Activated T-helper 1 cell treated with anti-CD3 and anti-CD28 coated beads, Interleukin-12 subunit alpha, Interleukin-12 subunit beta, Interleukin-2, Interleukin-4 antibody, amounts not matched to agents 30 ng/mL and 10 ng/mL and 1 ng/mL, durations not matched to agents 14 hours and 24 hours and 36 hours (primary cell): Measurements from ENCODE around the gene ADIPOQ. TPM values are rescaled to one million over a fixed set of nuclear protein-coding genes. Genes with fewer than 3 reads are reported as not detected.
"Not testable (repeated sequence)": the region's sequence is repeated elsewhere in the genome, so short reads cannot be mapped to it uniquely, and the experiment has no call there.

Experiments used
- DNase-seq: peaks from one replicate; pipeline ENCODE4 v3.0.0; 2021; ENCODE audit warnings: low spot score
- H3K27ac Mint-ChIP-seq: one replicate; pipeline ENCODE4 v1.8.0; 2021; ENCODE audit warnings: mild to moderate bottlenecking, mixed read lengths
- H3K27me3 Mint-ChIP-seq: one replicate; pipeline ENCODE4 v1.8.0; 2022; ENCODE audit warnings: mild to moderate bottlenecking, moderate library complexity, mixed read lengths; ENCODE audit not compliant: insufficient read depth
- H3K36me3 Mint-ChIP-seq: one replicate; pipeline ENCODE4 v1.8.0; 2021; ENCODE audit warnings: low read depth, mixed read lengths
- H3K4me1 Mint-ChIP-seq: one replicate; pipeline ENCODE4 v1.8.0; 2021; ENCODE audit warnings: low read depth, mixed read lengths
- H3K4me3 Mint-ChIP-seq: one replicate; pipeline ENCODE4 v1.8.0; 2021; ENCODE audit warnings: mild to moderate bottlenecking, moderate library complexity, mixed read lengths
- H3K9me3 Mint-ChIP-seq: one replicate; pipeline ENCODE4 v1.8.0; 2021; ENCODE audit warnings: mixed read lengths
- intact Hi-C: fragments of 100-400 bp; cut with micrococcal nuclease; formaldehyde crosslinking; loops from one replicate; pipeline ENCODE4 v1.15.1; 2024
- total RNA-seq: library from RNA; stranded (reverse); gene quantifications from 2 replicates; pipeline ENCODE4 v1.2.3, GENCODE V29; 2022

Gene ADIPOQ
- total RNA-seq, 1 donor from 2014 or later: not detected

- Mint-ChIP-seq H3K27me3 (peaks cover 77% of the 10 kb centered on the region), H3K9me3 (no peaks in the 10 kb centered on the region), H3K27ac (no peak overlapping the region), H3K36me3 (no peaks in the 10 kb centered on the region), H3K4me3 (no peak overlapping the region), H3K4me1 (no peaks in the 10 kb centered on the region)
- intact Hi-C loops: no loop called here
- no peak for DNase-seq
These were observed 10.2 kb upstream of the ADIPOQ start for GRCh38 chr3:186832276-186832675.

- H3K27ac Mint-ChIP-seq: no peak overlapping the region
- no peaks in the 10 kb centered on the region for H3K4me1 Mint-ChIP-seq
- peaks cover 21% of the 10 kb centered on the region for H3K27me3 Mint-ChIP-seq
- DNase-seq: no peak
- no peak overlapping the region for H3K4me3 Mint-ChIP-seq
- no peaks in the 10 kb centered on the region for H3K36me3 Mint-ChIP-seq
- H3K9me3 Mint-ChIP-seq: no peaks in the 10 kb centered on the region
- intact Hi-C loops: no loop called here
These were observed 2.5 kb upstream of the ADIPOQ start for GRCh38 chr3:186839874-186840641.

GRCh38 chr3:186841620-186842019 is 890 bp upstream of the ADIPOQ start:
- peaks cover under 1% of the 10 kb centered on the region for H3K4me1 Mint-ChIP-seq
- H3K9me3 Mint-ChIP-seq: no peaks in the 10 kb centered on the region
- intact Hi-C loops: no loop called here
- H3K27ac Mint-ChIP-seq: no peak overlapping the region
- DNase-seq: no peak
- H3K27me3 Mint-ChIP-seq: peaks cover 24% of the 10 kb centered on the region
- H3K4me3 Mint-ChIP-seq: no peak overlapping the region
- H3K36me3 Mint-ChIP-seq: no peaks in the 10 kb centered on the region

- no peaks in the 10 kb centered on the region for H3K36me3 Mint-ChIP-seq
- no peaks in the 10 kb centered on the region for H3K9me3 Mint-ChIP-seq
- intact Hi-C loops: no loop called here
- peaks cover 5% of the 10 kb centered on the region for H3K4me1 Mint-ChIP-seq
- H3K27me3 Mint-ChIP-seq: peaks cover 21% of the 10 kb centered on the region
- no peak overlapping the region for H3K4me3 Mint-ChIP-seq
- no peak for DNase-seq
- no peak overlapping the region for H3K27ac Mint-ChIP-seq
These were observed 526 bp downstream of the ADIPOQ start for GRCh38 chr3:186843039-186843432.

GRCh38 chr3:186844908-186845307 is 2.4 kb downstream of the ADIPOQ start:
- Mint-ChIP-seq H3K4me1 (peaks cover 13% of the 10 kb centered on the region), H3K9me3 (no peaks in the 10 kb centered on the region), H3K4me3 (no peak overlapping the region), H3K36me3 (no peaks in the 10 kb centered on the region), H3K27ac (no peak overlapping the region), H3K27me3 (peaks cover 22% of the 10 kb centered on the region)
- intact Hi-C loops: no loop called here
- DNase-seq: no peak

GRCh38 chr3:186845756-186846155 is 3.2 kb downstream of the ADIPOQ start:
- Mint-ChIP-seq H3K4me3 (no peak overlapping the region), H3K27ac (no peak overlapping the region), H3K9me3 (no peaks in the 10 kb centered on the region), H3K4me1 (peaks cover 13% of the 10 kb centered on the region), H3K27me3 (peaks cover 22% of the 10 kb centered on the region), H3K36me3 (no peaks in the 10 kb centered on the region)
- intact Hi-C loops: no loop called here
- DNase-seq: no peak

GRCh38 chr3:186847437-186847836 is 4.9 kb downstream of the ADIPOQ start:
- H3K27me3 Mint-ChIP-seq: peaks cover 22% of the 10 kb centered on the region
- peaks cover 24% of the 10 kb centered on the region for H3K4me1 Mint-ChIP-seq
- no peaks in the 10 kb centered on the region for H3K9me3 Mint-ChIP-seq
- intact Hi-C loops: no loop called here
- H3K4me3 Mint-ChIP-seq: no peak overlapping the region
- peaks cover 3% of the 10 kb centered on the region for H3K36me3 Mint-ChIP-seq
- no peak overlapping the region for H3K27ac Mint-ChIP-seq
- no peak for DNase-seq

- H3K36me3 Mint-ChIP-seq: peaks cover 3% of the 10 kb centered on the region
- no peak overlapping the region for H3K4me3 Mint-ChIP-seq
- peaks cover 13% of the 10 kb centered on the region for H3K27me3 Mint-ChIP-seq
- no peak overlapping the region for H3K27ac Mint-ChIP-seq
- H3K4me1 Mint-ChIP-seq: peaks cover 26% of the 10 kb centered on the region
- intact Hi-C loops: loop anchor here (1.0 kb wide), 6 partner anchors 31 to 316 kb away; no protein-coding TSS in a partner anchor
- no peaks in the 10 kb centered on the region for H3K9me3 Mint-ChIP-seq
- no peak for DNase-seq
These were observed 7.0 kb downstream of the ADIPOQ start for GRCh38 chr3:186849374-186849975.

- H3K9me3 Mint-ChIP-seq, DNase-seq, H3K4me3 Mint-ChIP-seq, intact Hi-C loops, H3K36me3 Mint-ChIP-seq, H3K27me3 Mint-ChIP-seq: not testable (repeated sequence)
- peaks cover 24% of the 10 kb centered on the region for H3K4me1 Mint-ChIP-seq
- H3K27ac Mint-ChIP-seq: peak overlapping the region; percentile 72
These were observed 9.3 kb downstream of the ADIPOQ start for GRCh38 chr3:186851835-186852234.

- Mint-ChIP-seq H3K9me3 (no peaks in the 10 kb centered on the region), H3K4me1 (peaks cover 22% of the 10 kb centered on the region), H3K4me3 (no peak overlapping the region), H3K36me3 (peaks cover 3% of the 10 kb centered on the region), H3K27ac (no peak overlapping the region), H3K27me3 (peaks cover 1% of the 10 kb centered on the region)
- DNase-seq: no peak
- intact Hi-C loops: no loop called here
These were observed 10.5 kb downstream of the ADIPOQ start for GRCh38 chr3:186852994-186853393.

GRCh38 chr3:186854146-186854545 is 11.6 kb downstream of the ADIPOQ start:
- intact Hi-C loops: no loop called here
- Mint-ChIP-seq H3K27me3 (no peaks in the 10 kb centered on the region), H3K4me3 (no peak overlapping the region), H3K9me3 (peaks cover 3% of the 10 kb centered on the region), H3K36me3 (peaks cover 3% of the 10 kb centered on the region), H3K4me1 (peaks cover 21% of the 10 kb centered on the region), H3K27ac (no peak overlapping the region)
- no peak for DNase-seq

- peaks cover 18% of the 10 kb centered on the region for H3K4me1 Mint-ChIP-seq
- H3K36me3 Mint-ChIP-seq: peaks cover 7% of the 10 kb centered on the region
- intact Hi-C loops: no loop called here
- H3K27ac Mint-ChIP-seq: no peak overlapping the region
- no peak overlapping the region for H3K4me3 Mint-ChIP-seq
- no peaks in the 10 kb centered on the region for H3K27me3 Mint-ChIP-seq
- no peak for DNase-seq
- H3K9me3 Mint-ChIP-seq: peaks cover 10% of the 10 kb centered on the region
These were observed 12.4 kb downstream of the ADIPOQ start for GRCh38 chr3:186854954-186855353.

GRCh38 chr3:186857743-186858142 is 15.2 kb downstream of the ADIPOQ start:
- Mint-ChIP-seq H3K27me3 (no peaks in the 10 kb centered on the region), H3K27ac (no peak overlapping the region), H3K4me3 (no peak overlapping the region), H3K36me3 (peaks cover 4% of the 10 kb centered on the region), H3K9me3 (peaks cover 10% of the 10 kb centered on the region), H3K4me1 (peaks cover 25% of the 10 kb centered on the region)
- DNase-seq: no peak
- intact Hi-C loops: no loop called here
